Measurements from ENCODE around the gene UNC79. TPM values are rescaled to one million over a fixed set of nuclear protein-coding genes. Genes with fewer than 3 reads are reported as not detected.

UNC79 gene
- total RNA-seq, 1 experiment from 2014 or later: 0.05 TPM

DNA sequence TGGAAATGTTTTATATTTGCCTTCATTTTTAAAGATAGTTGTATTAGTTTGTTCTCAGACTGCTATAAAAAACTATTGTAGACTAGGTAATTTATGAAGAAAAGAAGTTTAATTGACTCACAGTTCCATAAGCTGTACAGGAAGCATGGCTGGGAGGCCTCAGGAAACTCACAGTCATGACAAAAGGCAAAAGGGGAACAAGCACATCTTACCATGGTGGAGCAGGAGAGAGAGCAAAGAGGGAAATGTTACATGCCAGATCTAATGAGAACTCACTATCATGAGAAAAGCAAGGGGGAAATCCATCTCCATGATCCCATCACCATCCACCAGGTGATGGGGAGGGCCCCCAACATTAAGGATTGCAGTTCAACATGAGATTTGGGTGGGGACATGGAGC lies 35.5 kb upstream of the UNC79 start:
- CTCF ChIA-PET: interaction anchor here (0.6 kb wide), 1 partner anchor 70 kb away, joined by 3 read pairs; no protein-coding TSS in a partner anchor
- POLR2A ChIA-PET: no interaction called here

DNA sequence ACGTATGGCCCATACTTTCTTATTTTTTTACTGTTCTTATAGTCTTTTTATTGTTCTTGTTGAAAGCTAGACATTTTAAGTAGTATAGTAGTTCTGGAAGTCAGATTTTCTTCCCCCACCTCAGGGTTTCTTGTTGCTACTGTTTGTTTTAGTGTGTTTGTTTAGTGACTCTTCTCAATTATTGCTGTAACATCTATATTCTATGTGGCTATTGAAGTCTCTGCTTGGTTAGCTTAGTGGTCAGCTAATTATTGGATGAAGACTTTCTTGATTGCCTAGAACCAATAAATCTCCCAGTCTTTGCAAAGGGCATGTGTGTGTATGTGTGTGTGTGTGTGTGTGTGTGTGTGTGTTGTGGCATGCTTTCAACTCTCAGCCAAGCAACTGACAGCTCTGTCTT lies 34.3 kb upstream of the UNC79 start:
- ChIA-PET CTCF (no interaction called here), POLR2A (interaction anchor here (0.6 kb wide), 1 partner anchor 28 kb away, joined by 5 read pairs; no protein-coding TSS in a partner anchor)
- Histone ChIP-seq H3K27ac (ENCODE audit: low read length) (no peak overlapping the region), H3K9me3 (ENCODE audit: control insufficient read depth, insufficient read depth, low read depth, low read length) (no peaks in the 10 kb centered on the region), H3K27me3 (ENCODE audit: control insufficient read depth, insufficient read depth, low read length) (no peaks in the 10 kb centered on the region), H3K4me3 (ENCODE audit: low read depth in 2 of 2, low read length in 2 of 2) (no peak overlapping the region), H3K36me3 (ENCODE audit: control insufficient read depth, insufficient read depth, low read length) (no peaks in the 10 kb centered on the region), H3K4me1 (ENCODE audit: control insufficient read depth, insufficient read depth, low read length) (no peaks in the 10 kb centered on the region)
- DNase-seq (ENCODE audit: low read depth, low spot score) (no peak), ATAC-seq (no peak)
- TF ChIP-seq, protein P1, sequence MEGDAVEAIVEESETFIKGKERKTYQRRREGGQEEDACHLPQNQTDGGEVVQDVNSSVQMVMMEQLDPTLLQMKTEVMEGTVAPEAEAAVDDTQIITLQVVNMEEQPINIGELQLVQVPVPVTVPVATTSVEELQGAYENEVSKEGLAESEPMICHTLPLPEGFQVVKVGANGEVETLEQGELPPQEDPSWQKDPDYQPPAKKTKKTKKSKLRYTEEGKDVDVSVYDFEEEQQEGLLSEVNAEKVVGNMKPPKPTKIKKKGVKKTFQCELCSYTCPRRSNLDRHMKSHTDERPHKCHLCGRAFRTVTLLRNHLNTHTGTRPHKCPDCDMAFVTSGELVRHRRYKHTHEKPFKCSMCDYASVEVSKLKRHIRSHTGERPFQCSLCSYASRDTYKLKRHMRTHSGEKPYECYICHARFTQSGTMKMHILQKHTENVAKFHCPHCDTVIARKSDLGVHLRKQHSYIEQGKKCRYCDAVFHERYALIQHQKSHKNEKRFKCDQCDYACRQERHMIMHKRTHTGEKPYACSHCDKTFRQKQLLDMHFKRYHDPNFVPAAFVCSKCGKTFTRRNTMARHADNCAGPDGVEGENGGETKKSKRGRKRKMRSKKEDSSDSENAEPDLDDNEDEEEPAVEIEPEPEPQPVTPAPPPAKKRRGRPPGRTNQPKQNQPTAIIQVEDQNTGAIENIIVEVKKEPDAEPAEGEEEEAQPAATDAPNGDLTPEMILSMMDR (IDR thresholded peaks at IDR 0.05): no peak
- TF ChIP-seq, protein P2, sequence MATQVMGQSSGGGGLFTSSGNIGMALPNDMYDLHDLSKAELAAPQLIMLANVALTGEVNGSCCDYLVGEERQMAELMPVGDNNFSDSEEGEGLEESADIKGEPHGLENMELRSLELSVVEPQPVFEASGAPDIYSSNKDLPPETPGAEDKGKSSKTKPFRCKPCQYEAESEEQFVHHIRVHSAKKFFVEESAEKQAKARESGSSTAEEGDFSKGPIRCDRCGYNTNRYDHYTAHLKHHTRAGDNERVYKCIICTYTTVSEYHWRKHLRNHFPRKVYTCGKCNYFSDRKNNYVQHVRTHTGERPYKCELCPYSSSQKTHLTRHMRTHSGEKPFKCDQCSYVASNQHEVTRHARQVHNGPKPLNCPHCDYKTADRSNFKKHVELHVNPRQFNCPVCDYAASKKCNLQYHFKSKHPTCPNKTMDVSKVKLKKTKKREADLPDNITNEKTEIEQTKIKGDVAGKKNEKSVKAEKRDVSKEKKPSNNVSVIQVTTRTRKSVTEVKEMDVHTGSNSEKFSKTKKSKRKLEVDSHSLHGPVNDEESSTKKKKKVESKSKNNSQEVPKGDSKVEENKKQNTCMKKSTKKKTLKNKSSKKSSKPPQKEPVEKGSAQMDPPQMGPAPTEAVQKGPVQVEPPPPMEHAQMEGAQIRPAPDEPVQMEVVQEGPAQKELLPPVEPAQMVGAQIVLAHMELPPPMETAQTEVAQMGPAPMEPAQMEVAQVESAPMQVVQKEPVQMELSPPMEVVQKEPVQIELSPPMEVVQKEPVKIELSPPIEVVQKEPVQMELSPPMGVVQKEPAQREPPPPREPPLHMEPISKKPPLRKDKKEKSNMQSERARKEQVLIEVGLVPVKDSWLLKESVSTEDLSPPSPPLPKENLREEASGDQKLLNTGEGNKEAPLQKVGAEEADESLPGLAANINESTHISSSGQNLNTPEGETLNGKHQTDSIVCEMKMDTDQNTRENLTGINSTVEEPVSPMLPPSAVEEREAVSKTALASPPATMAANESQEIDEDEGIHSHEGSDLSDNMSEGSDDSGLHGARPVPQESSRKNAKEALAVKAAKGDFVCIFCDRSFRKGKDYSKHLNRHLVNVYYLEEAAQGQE (IDR thresholded peaks at IDR 0.05; ENCODE audit: insufficient read depth in 1 of 2, low read depth in 2 of 2, low read length in 1 of 2): no peak
- no peak for TF ChIP-seq SIN3A (IDR thresholded peaks at IDR 0.05; ENCODE audit: borderline replicate concordance, insufficient read depth, low read depth, low read length)
- no peak for TF ChIP-seq TCF7L2 (IDR thresholded peaks at IDR 0.05; ENCODE audit: low read depth, low read length)
- no peak for TF ChIP-seq POLR2AphosphoS5 (IDR thresholded peaks at IDR 0.05; ENCODE audit: low read depth, low read length)
- in situ Hi-C loops (cut with HindIII; ENCODE audit: low pct_unique_long_range_greater_than_20kb, low sequenced_read_pairs) (no loop called here), intact Hi-C loops (cut with micrococcal nuclease; ENCODE audit: unreplicated experiment) (no loop called here)
- BruUV-seq (replicated peaks): no TSS peak

More for the DNA sequence above, 35.5 kb upstream of the UNC79 start:
- Histone ChIP-seq H3K9me3 (ENCODE audit: control insufficient read depth, insufficient read depth, low read depth, low read length) (no peaks in the 10 kb centered on the region), H3K4me1 (ENCODE audit: control insufficient read depth, insufficient read depth, low read length) (no peaks in the 10 kb centered on the region), H3K27ac (ENCODE audit: low read length) (no peak overlapping the region), H3K36me3 (ENCODE audit: control insufficient read depth, insufficient read depth, low read length) (no peaks in the 10 kb centered on the region), H3K27me3 (ENCODE audit: control insufficient read depth, insufficient read depth, low read length) (no peaks in the 10 kb centered on the region), H3K4me3 (ENCODE audit: low read depth in 2 of 2, low read length in 2 of 2) (no peak overlapping the region)
- in situ Hi-C loops (cut with HindIII; ENCODE audit: low pct_unique_long_range_greater_than_20kb, low sequenced_read_pairs): no loop called here
- ATAC-seq (no peak), DNase-seq (ENCODE audit: low read depth, low spot score) (no peak)
- intact Hi-C loops (cut with micrococcal nuclease; ENCODE audit: unreplicated experiment): no loop called here
- BruUV-seq (replicated peaks): no TSS peak
- no peak for TF ChIP-seq POLR2AphosphoS5 (IDR thresholded peaks at IDR 0.05; ENCODE audit: low read depth, low read length)
- TF ChIP-seq, protein P1 (IDR thresholded peaks at IDR 0.05): no peak
- TF ChIP-seq TCF7L2 (IDR thresholded peaks at IDR 0.05; ENCODE audit: low read depth, low read length): no peak
- no peak for TF ChIP-seq SIN3A (IDR thresholded peaks at IDR 0.05; ENCODE audit: borderline replicate concordance, insufficient read depth, low read depth, low read length)
- TF ChIP-seq, protein P2 (IDR thresholded peaks at IDR 0.05; ENCODE audit: insufficient read depth in 1 of 2, low read depth in 2 of 2, low read length in 1 of 2): no peak
